NCI-H2081 (cell line): ENCODE results near the gene TNFRSF19.
A peak's percentile ranks its signal among the peaks of the same experiment; 100 is the strongest.

ENCODE experiments used
- DNase-seq, 2 experiments: peaks; one replicate each; lab custom pipeline; 2025; lab: John Stamatoyannopoulos, UW

Gene TNFRSF19

DNA sequence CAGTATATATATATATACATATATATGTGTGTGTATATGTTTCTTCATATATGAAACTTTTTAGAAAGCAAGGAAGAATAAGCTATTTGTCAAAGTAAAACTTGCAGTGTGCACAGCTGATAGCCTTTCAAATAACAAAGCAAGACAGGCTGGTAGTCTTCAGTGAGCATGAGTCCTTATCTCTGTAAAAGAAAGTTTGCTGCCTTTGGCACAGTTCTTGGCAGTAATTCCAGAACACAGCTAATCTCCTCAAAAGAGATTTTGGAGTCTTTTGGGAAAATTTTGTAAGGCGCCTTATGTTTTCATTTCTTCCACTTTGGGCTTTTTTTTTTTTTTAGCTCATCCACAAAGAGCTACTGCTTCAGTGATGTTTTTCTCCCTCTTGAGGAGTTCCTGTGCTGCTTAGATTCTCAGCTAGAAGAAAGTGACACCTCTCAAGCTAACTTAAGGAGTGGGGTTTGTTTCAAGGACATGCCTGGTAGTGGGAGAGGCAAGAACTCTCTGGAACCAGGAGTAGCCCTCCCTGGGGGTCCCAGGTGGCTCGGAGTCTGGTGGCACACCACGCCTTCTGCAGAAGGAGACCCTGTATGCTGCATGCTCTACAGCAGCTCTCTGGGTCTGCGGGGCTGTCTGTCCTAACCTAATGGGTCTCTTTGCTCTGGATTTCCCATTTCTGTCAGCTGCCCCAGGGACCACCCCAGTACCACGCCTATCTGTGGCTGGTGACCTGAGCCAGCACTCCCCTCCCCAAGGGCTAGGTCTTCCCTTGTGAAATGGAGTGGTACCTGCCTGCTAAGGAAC lies 58.8 kb downstream of the TNFRSF19 start:
- DNase-seq: no peak

GRCh38 chr13:23629566-23630272 lies 59.5 kb downstream of the TNFRSF19 start:
- no peak for DNase-seq

DNA sequence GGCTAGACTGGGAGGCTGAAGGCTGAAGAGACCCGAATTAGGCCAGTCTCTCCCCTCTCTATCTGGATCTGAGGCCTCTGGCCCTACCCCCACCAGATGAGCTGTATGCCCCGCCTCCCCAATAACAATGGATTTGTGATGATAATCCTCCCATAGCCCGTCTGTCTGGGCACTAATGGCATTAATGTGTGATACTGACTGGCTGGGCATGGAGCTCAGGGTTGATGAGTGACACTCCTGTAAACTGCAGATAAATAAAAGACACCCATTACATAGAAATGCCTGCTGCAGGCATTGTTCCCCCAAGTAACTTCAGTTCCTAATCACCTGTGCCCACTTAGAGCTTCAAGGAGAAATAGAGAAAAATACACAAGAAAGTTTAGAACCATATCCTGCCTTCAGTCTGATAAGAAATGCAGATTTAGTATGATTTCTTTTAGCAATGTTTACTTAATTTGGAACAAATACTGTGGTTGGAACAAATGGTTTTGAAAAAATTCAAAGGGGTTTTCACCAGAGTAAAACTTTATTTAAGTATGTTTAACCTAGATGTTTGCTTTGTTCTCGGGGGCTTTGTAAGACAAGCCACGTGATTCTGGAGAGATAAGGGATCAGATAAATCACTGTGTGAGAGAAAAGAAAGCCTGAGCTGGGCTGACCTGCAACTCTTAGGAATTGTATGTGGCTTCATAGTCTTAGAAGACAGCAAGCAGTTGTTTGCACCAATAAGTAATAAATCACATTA lies 60.3 kb downstream of the TNFRSF19 start:
- DNase-seq: no peak

DNA sequence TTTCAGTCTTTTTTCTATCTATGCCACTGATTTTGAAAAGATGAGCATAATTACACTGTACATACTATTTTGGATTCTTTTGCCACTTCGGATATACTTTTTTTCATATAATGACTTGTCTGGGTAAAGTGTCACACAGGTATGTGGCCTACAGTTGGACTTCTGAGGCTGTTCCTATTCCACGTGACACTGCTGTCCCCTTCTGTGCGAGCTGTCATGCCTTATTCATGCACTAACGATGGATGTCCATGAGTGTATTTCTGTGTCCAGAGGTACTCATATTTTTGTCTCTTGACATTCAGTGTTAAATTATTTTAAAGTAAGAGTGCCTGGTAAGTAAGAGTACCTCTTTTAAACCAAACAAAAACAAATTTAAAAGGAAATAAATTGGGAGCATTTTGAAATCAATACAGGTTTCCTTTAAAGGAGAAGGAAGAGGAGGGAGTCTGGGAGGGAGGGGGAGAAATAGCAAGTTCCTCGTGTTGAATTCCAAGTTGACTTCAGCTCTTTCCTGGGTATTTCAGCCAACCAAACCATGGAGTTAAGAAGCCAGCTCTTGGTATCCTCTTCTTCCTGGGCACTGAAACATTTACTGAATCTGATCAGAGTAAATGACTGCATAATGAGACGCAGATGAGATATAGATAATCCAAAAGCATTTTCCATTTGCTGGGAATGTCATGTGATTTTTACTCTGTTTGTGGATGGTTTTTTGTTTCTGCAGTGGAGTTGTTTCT lies 61.3 kb downstream of the TNFRSF19 start:
- DNase-seq: no peak

DNA sequence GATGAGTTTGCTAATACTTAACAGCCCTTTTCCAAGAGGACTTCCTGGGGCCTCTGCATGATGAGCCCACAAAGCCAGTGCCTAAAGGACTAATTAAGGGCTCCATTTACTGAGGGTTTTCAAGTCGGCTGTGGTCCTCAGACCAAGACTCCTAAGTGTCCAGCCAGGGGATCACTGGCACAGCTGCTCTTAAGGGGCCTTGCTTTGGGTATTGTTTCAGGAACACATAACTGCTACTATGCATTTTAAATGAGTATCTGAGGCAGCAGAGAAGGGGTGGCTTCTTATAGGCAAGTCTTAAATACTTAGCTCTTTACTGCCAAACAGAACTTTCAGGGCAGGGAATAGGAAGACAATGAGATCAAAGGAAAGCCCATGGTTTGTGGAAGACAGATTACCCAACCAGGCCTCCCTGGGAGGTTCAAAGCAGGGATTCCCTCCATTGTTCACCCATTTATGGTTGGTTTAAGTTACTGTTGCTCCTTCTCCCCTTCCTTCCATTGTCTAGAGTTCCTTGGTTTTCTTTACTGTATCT lies 61.9 kb downstream of the TNFRSF19 start:
- DNase-seq: no peak

- DNase-seq: no peak
Measured at GRCh38 chr13:23632741-23633140, 62.5 kb downstream of the TNFRSF19 start.

GRCh38 chr13:23634897-23635296 lies 64.7 kb downstream of the TNFRSF19 start:
- no peak for DNase-seq

DNA sequence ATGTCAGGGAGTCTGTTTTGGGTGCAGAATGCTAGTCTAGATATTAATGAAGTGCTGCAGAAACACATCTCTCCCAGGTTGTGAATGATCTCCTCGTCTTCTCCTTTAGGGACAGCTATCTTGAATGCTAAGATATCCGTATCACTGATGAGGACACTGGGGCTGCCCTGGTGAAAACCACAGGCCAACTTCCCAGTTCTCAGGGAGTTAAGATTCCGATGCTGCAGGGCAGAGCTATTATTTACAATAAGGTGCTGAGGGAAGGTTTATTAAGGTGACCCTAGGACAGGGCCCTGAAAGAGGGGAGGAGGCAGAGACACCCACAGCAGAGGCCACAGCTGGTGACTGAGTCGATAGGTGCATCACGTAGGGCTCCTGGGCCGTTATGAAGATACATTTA lies 66.1 kb downstream of the TNFRSF19 start:
- DNase-seq: no peak

GRCh38 chr13:23637829-23638228 lies 67.6 kb downstream of the TNFRSF19 start:
- DNase-seq: no peak

DNA sequence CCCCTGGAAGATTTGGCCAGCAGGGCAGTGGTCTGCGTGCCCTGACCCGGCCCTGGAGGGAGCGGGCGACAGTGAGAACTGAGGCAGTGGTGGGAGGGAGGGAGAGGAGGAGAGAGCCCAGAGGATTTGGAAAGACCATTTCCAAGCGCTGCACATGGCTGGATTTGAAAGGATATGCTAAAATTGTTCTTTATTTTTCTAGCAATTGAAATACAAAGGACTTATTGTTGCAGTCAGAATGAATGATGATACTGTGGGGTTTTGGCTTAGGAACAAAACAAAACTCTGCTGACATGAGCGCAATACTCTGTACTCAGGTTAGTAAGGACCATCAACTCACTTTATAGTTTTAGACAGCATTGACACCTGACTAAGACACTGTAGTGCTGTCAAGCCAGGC lies 69.5 kb downstream of the TNFRSF19 start:
- peak; percentile 2 to 46 for DNase-seq

DNA sequence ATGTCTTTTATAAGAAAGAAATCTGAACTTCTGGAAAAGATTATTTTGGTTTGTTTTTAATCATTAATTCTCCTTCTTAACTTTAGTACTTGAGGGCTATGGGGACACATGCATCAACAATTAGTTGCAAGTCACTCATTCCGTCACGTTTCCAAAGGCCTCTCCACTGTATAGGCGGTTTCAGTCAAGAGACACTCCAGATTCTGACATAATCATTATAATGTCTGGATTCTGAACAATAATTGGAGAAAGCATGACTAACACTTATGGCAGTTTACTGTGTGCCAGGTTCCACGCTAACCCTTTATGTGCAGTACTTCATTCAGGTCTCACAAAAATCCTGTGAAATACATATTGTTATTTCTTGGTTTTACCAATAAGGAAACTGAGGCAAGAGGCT lies 71.9 kb downstream of the TNFRSF19 start:
- DNase-seq: no peak

GRCh38 chr13:23643338-23644125 lies 73.3 kb downstream of the TNFRSF19 start:
- DNase-seq: no peak

DNA sequence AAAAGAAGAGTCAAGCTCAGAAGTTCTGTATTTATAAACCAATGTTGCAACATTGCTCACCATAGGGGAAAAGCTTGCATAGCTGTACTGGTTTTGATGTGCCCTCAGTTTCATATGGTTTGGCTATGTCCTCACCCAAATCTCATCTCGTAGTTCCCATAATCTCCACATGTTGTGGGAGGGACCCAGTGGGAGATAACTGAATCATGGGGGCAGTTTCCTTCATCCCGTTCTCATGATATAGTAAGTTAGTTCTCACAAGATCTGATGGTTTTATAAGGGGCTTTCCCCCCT lies 73.9 kb downstream of the TNFRSF19 start:
- no peak for DNase-seq

- DNase-seq: no peak
Measured at GRCh38 chr13:23644527-23645138, 74.4 kb downstream of the TNFRSF19 start.

GRCh38 chr13:23645851-23646250 lies 75.6 kb downstream of the TNFRSF19 start:
- DNase-seq: no peak

GRCh38 chr13:23651439-23651838 lies 81.2 kb downstream of the TNFRSF19 start:
- DNase-seq: no peak

- DNase-seq: no peak
Measured at GRCh38 chr13:23651887-23652286, 81.7 kb downstream of the TNFRSF19 start.

- DNase-seq: no peak
Measured at GRCh38 chr13:23652909-23653726, 82.9 kb downstream of the TNFRSF19 start.

DNA sequence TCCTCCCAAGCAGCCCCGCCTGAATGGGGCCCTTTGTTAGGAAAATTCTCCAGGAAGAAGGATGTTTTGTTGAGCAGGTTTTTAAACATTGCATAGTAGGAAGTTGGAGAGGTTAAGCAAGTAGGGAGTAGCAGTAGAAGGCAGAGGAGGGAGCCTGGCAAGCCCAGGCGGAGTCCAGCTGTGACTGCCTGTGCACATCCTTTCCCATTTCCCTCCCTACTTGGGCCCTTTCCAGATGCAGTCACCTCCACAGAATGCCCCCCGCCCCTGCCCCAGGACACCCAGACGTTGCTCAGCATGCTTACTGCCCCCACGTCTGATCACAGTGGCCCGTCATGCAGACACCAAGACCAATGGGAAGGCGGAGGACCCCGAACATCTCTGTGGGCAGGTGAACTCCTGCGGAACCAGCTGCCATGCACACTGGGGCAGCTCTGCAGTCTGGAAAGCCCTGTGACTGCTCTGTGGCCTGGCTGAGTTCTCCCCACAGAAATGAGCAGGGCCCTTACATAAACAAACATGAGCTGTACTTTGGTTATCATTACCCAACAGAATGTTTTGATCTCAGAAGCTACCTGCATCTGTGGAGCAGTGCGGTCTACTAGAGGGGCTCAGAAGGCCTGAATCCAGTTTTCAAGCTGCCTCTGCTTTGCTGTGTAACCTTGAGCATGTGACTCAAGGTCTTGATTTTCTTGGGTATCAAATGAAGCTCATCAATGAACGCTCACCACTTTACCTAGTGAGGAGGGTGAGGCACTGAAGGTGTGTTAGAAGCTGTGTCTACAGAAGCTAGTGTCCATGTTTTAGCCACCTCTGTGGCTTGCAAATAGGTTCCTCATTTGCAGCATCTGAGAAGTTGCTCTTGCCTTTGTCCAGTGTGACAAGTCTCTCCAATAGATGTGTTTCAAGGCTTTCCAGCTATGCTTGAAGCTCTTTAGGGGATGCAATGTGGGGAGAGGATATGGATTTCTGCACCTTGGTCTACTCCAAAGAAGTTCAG lies 84.2 kb downstream of the TNFRSF19 start:
- peak in 1 of 2 experiments; percentile 42 for DNase-seq
